Activated CD8-positive, alpha-beta T cell treated with anti-CD3 and anti-CD28 coated beads for 36 hours (primary cell): ENCODE results near the gene SLC26A1. TPM values are rescaled to one million over a fixed set of nuclear protein-coding genes. Genes with fewer than 3 reads are reported as not detected.

Source experiments
- ATAC-seq: fragments of 200-7000 bp; cut with Tn5 transposase; one replicate; pipeline ENCODE4 v1.10.0; 2021; ENCODE audit warnings: mild to moderate bottlenecking, moderate library complexity
- CTCF ChIA-PET: fragments of 350-600 bp; sonication (Branson Sonifier 250); formaldehyde crosslinking; loops from one replicate; lab custom pipeline; 2021; ENCODE audit warnings: antibody characterized with exemption; lab: Charles Lee
- POLR2A ChIA-PET: fragments of 350-600 bp; sonication (Branson Sonifier 250); formaldehyde crosslinking; loops from one replicate; lab custom pipeline; 2021; ENCODE audit warnings: antibody characterized with exemption; lab: Charles Lee
- DNase-seq: peaks from one replicate; pipeline ENCODE4 v3.0.0-alpha.2; 2020
- H3K27ac Mint-ChIP-seq: one replicate; pipeline ENCODE4 v1.8.0; 2021; ENCODE audit warnings: mild to moderate bottlenecking, mixed read lengths
- H3K27me3 Mint-ChIP-seq: one replicate; pipeline ENCODE4 v1.8.0; 2021; ENCODE audit warnings: mixed read lengths
- H3K36me3 Mint-ChIP-seq: one replicate; pipeline ENCODE4 v1.8.0; 2021; ENCODE audit warnings: low read depth, mixed read lengths
- H3K4me1 Mint-ChIP-seq: one replicate; pipeline ENCODE4 v1.8.0; 2021; ENCODE audit warnings: low read depth, mixed read lengths
- H3K4me3 Mint-ChIP-seq: one replicate; pipeline ENCODE4 v1.8.0; 2021; ENCODE audit warnings: mild to moderate bottlenecking, moderate library complexity, mixed read lengths
- H3K9me3 Mint-ChIP-seq: one replicate; pipeline ENCODE4 v1.8.0; 2021; ENCODE audit warnings: mixed read lengths
- CTCF ChIP-seq: fragments of 200-600 bp; IDR thresholded peaks from one replicate; pipeline ENCODE4 v1.8.0; 2022; ENCODE audit warnings: antibody characterized with exemption, mild to moderate bottlenecking
- intact Hi-C: fragments of 100-400 bp; cut with micrococcal nuclease; formaldehyde crosslinking; loops from one replicate; pipeline ENCODE4 v1.10.0; 2022
- total RNA-seq, 2 experiments: library from RNA; stranded (reverse); gene quantifications; one replicate each; pipeline ENCODE4 v1.2.3, GENCODE V29; 2021

Gene SLC26A1
- total RNA-seq, 2 experiments from 2014 or later, result 0.27 TPM; not detected in 1

GRCh38 chr4:962231-963208, 30.7 kb downstream of the SLC26A1 start:
- no peak for ATAC-seq
- Mint-ChIP-seq H3K27me3 (no peaks in the 10 kb centered on the region), H3K4me1 (no peaks in the 10 kb centered on the region), H3K27ac (no peak overlapping the region), H3K36me3 (no peaks in the 10 kb centered on the region), H3K4me3 (no peak overlapping the region), H3K9me3 (no peaks in the 10 kb centered on the region)
- TF ChIP-seq CTCF, result no peak
- DNase-seq, result no peak
- POLR2A ChIA-PET, result interaction anchor here (0.9 to 1.5 kb wide), 3 partner anchors 10 to 29 kb away, joined by 3 to 5 read pairs (median 3); no protein-coding TSS in a partner anchor
- intact Hi-C loops, result no loop called here
- CTCF ChIA-PET, result no interaction called here

- ChIA-PET POLR2A (interaction anchor here (0.5 to 0.6 kb wide), 2 partner anchors 142 to 912 kb away, joined by 3 read pairs; no protein-coding TSS in a partner anchor), CTCF (no interaction called here)
- no peak for TF ChIP-seq CTCF
- H3K27me3 Mint-ChIP-seq, result no peaks in the 10 kb centered on the region
- DNase-seq (no peak), ATAC-seq (no peak)
- intact Hi-C loops, result no loop called here
- no peak overlapping the region for H3K27ac Mint-ChIP-seq
- no peak overlapping the region for H3K4me3 Mint-ChIP-seq
- H3K9me3 Mint-ChIP-seq, result no peaks in the 10 kb centered on the region
- H3K36me3 Mint-ChIP-seq, result no peaks in the 10 kb centered on the region
- H3K4me1 Mint-ChIP-seq, result no peaks in the 10 kb centered on the region
Observed at GRCh38 chr4:961351-962230, 31.6 kb downstream of the SLC26A1 start.

- ChIA-PET CTCF (no interaction called here), POLR2A (interaction anchor here (0.6 kb wide), 1 partner anchor 141 kb away, joined by 3 read pairs; no protein-coding TSS in a partner anchor)
- Mint-ChIP-seq H3K4me3 (no peak overlapping the region), H3K4me1 (no peaks in the 10 kb centered on the region), H3K27ac (no peak overlapping the region), H3K27me3 (no peaks in the 10 kb centered on the region), H3K9me3 (no peaks in the 10 kb centered on the region), H3K36me3 (no peaks in the 10 kb centered on the region)
- TF ChIP-seq CTCF, result no peak
- DNase-seq, result no peak
- intact Hi-C loops, result no loop called here
- ATAC-seq, result no peak
Observed at GRCh38 chr4:960636-961350, 32.4 kb downstream of the SLC26A1 start.

- Mint-ChIP-seq H3K27ac (no peak overlapping the region), H3K4me3 (no peak overlapping the region), H3K4me1 (no peaks in the 10 kb centered on the region), H3K36me3 (no peaks in the 10 kb centered on the region), H3K9me3 (no peaks in the 10 kb centered on the region), H3K27me3 (no peaks in the 10 kb centered on the region)
- CTCF ChIA-PET, result interaction anchor here (1.3 kb wide), 1 partner anchor 27 kb away, joined by 3 read pairs; the partner anchor contains the start of gene IDUA
- POLR2A ChIA-PET, result no interaction called here
- no peak for TF ChIP-seq CTCF
- no peak for ATAC-seq
- intact Hi-C loops, result no loop called here
- no peak for DNase-seq
Observed at GRCh38 chr4:960140-960635, 33.0 kb downstream of the SLC26A1 start.
